ENCODE data around the gene XXYLT1.

The XXYLT1 gene

DNA sequence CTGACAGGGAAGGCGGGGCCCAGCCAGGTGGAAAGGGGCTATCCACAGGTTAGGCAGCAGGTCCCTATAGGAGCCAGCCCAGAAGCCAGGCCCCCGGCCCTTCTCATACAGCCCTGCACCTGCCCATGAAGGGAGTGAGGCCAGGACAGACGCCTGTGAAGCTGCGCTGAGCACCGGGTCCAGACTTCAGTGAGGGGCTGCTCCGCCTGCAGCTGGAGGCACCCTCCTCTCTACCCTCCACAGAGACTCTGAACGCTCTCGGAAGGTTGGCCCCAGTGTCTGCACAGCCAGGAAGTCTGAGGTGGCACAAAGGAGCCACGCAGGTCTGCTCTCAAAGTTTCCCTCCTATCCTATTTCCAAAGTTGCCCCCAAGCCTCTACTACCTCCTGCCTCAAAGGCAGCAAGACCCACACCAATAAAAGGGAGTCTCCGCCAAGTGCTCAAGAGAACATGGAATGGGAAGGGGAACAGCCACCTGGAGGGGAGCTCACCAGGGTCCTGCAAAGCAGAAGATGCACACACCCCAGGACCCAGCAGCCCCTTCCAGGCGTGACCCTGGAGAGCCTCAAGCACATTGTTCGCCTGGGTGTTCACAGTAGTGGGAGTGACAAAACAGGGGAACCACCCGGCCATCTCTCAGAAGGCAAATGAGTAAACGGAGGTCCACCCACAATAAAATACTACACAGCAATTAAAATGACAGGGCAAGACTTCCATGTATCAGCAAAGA, 19.5 kb downstream of the XXYLT1 start:
- no peak for DNase-seq (ENCODE audit: low read depth in 3 of 3, low spot score in 1 of 3)

DNA sequence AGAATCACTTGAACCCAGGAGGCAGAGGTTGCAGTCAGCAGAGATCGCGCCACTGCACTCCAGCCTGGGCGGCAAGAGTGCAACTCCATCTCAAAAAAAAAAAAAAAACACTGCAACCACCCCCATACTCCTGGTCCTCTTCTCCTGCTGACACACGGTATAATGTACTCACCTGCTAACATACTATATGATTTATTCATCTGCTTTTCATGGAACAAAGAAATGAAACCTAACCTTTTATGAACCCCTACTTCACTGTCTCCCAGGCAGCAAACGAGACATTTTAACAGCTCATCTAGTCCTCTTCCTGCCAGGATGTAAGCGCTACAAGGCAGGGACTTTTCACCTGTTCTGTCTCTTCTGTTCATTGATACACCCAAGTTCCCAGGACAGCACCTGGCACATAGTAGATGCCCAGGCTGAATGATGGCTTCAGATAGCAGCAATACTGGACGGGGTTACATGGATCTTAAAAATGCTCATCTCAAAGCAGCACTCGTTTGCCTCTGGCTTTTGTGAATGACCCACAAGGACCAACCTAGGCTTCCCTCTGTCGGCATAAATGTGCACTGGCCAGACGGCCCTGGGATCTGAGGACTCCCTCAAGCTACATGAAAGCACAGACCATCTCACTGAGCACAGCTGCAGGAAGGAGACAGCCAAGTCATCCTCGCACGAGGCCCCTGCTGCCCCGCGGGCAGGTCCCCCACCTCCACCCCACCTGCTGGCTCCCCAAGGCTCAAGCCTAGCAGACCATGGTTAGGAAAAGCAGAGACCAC, 20.3 kb downstream of the XXYLT1 start:
- no peak for DNase-seq (ENCODE audit: low read depth in 3 of 3, low spot score in 1 of 3)

DNA sequence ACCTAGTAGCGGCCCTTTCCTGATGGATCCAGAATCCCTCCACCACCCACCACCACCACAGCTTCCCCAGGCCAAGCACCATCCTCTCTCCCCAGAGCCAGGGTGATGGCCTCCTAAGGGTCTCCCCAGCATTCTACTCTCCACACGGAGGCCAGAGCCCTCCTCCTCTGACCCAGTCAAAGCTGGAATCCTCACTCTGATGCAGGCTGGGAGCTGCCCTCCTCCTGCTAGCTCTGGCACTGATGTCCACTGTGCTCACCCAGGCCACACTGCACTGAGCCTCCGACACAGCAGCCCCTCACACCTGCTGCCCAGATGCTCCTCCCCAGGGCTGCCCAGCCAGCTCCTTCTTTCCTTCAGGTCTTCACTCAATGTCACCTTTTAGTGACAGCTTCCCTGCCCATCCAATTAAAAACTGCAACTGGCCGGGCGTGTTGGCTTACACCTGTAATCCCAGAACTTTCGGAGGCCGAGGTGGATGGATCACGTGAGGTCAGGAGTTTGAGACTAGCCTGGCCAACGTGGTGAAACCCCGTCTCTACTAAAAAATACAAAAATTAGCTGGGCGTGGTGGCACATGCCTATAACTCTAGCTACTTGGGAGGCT, 21.0 kb downstream of the XXYLT1 start:
- no peak for DNase-seq (ENCODE audit: low read depth in 3 of 3, low spot score in 1 of 3)

DNA sequence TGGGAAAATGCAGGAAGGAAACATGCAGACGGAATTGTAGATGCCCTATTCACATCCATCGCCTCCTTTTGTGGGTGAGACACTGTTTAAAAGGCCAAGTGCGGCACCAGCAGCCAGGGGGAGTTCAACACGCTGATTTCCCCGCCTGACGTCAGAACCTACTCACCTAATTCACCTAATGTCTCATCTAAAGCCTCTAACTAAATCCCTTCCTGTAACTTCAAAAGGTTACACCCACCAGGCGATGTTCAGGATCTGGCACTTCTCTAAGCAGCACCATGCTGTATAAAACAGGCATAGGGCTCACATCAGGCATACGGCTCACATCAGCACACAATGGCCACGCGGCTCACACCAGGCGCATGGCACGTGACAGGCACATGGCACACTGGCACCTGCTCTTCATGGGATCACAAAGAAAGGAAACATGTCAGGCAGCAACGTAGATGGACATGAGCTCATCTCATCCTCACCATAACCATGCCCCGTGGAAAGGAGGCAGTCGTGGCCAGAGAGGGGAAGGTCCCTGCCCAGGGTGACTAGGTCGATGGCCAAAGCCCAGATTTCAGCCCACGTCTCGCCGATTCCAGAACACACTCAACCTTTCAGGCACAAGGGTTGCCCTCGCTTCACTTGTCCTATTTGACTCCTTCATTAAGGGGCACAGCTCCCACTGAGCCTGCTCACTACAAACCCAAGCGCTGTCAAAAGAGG, 21.7 kb downstream of the XXYLT1 start:
- no peak for DNase-seq (ENCODE audit: low read depth in 3 of 3, low spot score in 1 of 3)

DNA sequence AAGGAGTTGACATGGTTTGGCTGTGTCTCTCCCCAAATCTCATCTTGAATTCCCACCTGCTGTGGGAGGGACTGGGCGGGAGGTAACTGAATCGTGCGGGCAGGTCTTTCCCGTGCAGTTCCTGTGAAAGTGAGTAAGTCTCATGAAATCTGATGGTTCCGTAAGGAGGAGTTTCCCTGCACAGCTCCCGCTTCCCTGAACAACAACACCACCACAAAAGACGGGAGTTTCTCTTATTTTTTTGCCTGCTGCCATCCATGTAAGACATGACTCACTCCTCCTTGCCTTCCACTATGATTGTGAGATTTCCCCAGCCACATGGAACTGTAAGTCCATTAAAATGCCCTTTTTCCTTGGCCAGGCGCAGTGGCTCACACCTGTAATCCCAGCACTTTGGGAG, 22.7 kb downstream of the XXYLT1 start:
- DNase-seq (ENCODE audit: low read depth in 3 of 3, low spot score in 1 of 3): no peak

DNA sequence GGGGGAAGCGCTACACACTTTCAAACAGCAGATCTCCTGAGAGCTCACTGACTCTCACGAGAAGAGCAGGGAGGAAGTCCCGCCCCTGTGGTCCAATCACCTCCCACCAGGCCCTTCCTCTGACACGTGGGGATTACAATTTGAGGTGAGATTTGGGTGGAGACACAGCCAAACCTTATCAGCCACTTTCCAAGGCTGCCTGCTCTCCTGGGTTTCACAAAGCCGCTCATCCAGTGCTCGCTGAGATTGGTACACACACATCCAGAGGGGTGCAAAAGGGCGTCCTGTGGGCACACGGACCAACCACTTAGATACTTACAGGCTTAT, 23.1 kb downstream of the XXYLT1 start:
- DNase-seq (ENCODE audit: low read depth in 3 of 3, low spot score in 1 of 3): no peak

DNA sequence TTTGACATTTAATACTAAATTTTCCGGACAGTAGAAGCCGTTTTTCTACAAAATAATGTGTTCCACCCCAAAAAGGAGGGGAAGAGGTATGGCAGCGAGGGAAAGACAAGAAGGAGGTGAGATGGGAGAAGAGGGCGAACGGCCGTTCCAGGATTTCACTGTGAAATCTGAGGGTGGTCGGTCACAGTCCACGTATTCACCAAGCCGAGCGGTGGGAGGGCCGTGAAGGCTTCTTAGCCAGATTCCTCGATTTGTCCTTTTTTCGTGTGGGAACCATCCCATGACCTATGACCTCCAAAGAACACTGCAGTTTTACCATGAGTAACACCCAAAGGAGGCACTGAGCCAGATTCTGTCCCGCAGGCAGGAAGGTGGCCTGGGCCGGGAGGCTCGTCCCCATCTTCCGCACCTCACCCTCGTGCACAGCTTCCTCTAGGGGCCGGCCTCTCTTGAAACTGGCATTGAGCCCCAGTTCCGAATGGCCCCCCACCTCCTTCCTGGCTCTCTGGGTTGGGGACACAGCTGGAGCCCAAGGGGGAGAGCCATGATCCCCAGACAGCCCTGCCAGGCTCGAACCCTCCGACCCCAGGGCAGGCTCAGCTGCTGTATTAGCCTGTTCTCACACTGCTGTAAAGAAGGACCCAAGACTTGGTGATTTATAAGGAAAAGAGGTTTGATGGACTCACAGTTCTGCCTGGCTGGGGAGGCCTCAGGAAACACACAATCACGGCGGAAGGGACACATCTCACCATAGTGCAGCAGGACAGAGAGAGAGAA, 23.7 kb downstream of the XXYLT1 start:
- DNase-seq (ENCODE audit: low read depth in 3 of 3, low spot score in 1 of 3): no peak

DNA sequence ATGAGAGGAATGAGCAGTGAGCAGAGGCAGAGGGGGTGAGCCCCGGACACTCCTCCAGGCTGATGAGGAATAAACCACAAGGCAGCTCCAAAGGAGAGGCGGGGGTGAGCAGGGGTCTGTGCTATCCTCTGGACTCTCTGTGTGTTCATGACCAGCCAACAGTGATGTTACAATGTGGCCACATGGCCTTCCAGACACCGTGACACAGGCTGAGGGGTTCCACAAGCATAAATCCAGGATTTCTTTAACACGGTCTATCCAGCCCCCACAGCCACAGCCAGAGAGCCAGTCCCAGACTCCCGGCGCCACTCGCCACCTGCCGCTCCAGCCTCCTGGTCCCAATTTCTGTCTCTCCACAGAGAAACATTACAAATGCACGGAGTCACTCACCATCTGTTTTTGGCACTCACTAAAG, 24.4 kb downstream of the XXYLT1 start:
- DNase-seq (ENCODE audit: low read depth in 3 of 3, low spot score in 1 of 3): no peak

DNA sequence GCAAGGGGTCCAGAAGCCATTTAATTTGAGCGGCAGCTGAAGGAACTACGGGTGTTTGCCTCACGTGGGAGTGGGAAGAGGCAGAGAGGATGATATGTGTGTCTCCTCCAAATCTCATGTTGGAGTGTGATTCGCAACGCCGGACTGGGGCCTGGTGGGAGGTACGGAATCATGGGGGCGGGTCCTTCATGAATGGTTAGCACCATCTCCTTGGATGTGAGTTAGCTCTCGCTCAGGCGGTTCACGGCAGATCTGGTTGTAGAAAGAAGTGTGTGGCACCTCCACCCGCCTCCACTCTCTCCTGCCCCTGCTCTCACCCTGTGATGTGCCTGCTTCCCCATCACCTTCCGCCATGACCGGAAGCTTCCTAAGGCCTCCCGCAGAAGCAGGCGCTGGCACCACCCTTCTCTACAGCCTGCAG, 25.4 kb downstream of the XXYLT1 start:
- DNase-seq (ENCODE audit: low read depth in 3 of 3, low spot score in 1 of 3): no peak

DNA sequence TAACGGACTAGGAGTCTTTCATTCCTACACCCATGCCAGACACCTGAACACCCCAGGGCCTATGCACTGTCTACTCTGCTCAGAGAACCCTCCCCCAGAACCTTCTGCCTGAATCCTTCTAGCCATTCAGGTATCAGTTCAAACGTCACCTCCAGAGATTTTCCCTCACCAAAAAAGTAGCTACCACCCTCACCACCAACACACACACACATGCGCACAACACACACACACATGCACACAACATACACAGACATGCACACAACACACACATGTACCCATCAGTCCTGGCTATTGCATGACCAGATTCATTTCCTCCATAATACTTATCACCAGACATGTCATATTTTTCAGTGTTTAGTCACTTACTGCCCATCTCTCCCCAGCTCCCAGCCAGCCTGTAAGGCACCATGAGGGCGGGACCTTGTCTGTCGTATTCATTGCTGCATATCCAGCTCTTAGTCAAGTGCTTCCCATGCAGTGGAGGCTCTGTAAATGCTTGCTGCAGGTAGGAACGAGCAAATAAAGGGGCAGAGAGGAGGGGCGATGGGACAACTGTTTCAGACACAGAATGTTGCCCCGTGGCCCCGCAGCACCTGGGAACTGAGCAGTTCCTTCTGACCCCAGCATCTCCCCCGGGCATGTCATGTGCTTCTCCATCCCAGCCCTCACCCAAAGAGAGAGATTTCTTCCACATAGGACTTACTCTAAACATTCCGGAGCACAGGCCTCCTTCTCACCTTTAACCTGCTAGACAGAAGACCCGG, 29.2 kb downstream of the XXYLT1 start:
- DNase-seq (ENCODE audit: low read depth in 3 of 3, low spot score in 1 of 3): no peak

DNA sequence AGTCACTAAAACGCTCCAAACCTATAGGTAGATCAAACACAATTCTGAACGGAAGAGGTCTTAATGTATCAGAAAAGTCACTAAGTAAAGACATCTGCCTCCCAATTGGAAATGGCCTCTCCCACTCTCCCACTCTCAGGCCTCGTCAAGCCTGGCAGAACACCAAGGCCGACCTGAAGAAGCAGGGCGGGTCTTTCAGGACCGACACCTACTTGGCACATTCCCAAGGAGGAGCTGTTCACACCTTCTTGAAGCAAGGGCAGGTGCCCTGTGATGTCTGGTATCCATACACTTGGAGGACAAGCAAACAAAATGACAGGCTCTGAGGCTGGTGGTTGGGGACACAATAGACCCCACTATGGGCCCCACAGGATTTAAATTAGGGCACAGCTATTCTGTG, 30.0 kb downstream of the XXYLT1 start:
- DNase-seq (ENCODE audit: low read depth in 3 of 3, low spot score in 1 of 3): no peak

DNA sequence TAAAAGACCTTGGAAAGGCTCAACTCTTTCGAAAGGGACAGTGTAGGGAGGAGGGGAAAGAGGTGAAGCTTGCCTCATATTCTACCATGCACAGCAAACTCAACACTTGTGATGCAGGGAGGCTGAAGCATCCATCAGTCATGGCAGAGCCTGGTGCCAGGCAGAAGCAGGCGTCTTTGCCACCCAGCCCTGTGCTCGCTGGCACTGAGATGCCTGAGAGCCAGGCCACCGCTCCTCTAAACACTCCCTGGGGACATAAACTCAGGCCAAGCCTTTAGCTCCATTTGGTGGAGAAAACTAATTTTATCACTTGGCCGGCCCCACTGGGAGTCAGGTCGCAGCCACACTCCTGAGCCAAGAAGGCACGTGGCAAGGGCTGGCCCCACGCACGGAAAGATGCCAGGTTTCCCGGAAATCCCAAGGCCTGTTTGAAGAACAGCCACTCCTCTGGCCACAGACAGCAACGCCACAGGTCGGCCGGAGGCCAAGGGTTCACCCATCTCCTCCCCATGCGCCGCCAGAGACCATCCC, 30.7 kb downstream of the XXYLT1 start:
- no peak for DNase-seq (ENCODE audit: low read depth in 3 of 3, low spot score in 1 of 3)

DNA sequence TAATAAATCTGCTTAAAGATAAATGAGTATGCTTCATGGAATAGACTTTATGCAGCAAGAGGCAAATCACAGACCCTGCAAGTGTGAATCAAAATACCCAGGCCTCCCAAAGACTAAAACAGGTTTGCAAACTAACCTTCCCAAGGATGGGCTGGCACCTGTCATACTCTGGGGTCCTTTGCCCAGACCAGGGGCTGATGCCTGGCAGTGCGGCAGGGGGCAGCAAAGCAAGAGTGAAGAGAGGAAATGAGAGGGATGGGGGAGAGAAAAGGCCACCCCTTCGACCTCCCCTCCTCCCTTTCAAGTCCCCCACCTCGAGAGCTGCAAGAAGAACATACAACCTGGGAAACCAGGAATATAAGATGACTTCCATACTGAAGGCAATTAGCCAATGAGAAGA, 31.8 kb downstream of the XXYLT1 start:
- DNase-seq (ENCODE audit: low read depth in 3 of 3, low spot score in 1 of 3): no peak

DNA sequence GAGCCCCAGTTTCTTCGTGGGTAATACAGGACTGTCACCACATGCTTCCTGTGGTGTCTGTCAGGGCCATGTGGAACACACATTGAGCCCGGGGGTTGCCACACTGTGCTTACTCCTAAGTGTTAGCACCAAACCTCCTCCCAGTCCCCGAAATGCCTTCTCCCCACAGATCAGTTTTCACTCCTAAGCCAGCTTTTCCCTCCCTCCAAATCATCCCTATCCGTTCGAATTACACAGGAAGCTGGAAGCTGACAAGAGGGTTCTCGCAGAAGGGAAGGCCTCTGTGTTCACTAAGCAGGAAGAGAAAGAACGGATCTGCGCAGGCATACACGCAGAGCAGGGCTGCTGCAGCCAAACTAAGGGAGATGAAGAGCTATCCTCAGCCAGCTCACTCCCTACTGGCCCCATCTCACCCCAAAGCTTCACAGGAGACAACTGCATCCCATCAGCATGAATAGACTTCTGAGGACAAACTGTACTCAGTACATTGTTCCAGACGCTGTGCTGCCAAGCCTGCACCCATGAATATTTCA, 32.3 kb downstream of the XXYLT1 start:
- DNase-seq (ENCODE audit: low read depth in 3 of 3, low spot score in 1 of 3): no peak

DNA sequence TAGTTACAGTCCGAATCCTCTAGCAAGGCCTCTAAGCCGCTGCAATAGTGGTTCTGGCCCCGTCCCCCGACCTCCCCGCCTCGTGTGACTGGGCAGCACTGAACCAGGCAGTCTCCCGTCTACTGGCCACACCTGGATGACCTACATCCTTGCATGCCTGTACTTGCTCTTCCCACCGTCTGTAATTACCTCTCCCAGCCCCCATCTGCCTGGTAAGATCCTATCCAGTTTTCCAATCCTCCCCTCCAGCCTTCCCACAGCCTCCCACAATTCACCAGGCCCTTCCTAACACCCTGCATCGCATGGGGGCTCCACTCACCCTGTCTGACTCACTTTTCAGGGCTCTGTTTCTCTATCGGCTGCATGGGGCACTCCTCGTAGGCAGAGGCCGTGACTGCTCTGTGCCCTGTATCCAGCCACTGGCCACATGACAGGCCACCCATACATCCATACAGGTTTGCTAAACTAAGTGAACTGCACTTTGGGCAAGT, 32.8 kb downstream of the XXYLT1 start:
- no peak for DNase-seq (ENCODE audit: low read depth in 3 of 3, low spot score in 1 of 3)

DNA sequence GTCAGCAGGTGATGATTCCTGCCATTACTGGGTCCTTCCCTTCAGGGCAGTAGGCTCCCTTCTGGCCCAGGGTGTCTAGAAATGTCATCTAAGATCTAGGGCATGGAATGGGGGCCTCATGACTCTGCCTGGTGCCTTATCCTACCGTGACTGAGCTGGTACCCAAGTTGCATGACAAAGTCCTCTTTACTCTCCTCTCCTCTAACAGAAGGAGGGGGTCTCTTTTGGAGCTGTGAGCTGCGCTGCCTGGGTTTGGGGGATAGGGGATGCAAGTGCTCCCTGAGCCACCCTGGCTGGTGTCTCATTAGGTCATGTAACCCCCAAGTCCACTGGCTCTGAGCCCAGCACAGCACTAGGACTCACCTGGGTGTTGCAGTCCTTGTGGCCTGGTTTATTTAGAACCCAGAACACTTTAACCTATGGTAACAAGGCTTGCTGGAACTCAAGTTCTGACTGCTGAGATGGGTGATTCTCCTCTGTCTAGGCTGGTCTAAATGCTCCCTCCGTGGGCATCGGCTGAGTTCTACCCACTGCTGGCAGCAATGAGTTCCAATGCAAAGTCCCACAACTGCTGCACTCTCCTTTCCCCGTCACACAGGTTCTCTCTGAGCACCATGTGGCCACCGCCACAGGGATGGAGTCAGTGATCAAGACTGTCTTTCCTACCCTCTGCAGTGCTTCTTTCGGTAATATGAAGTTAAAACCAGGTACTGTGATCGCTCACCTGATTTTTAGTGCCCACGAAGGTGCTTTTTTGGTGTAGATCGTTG, 34.0 kb downstream of the XXYLT1 start:
- DNase-seq (ENCODE audit: low read depth in 3 of 3, low spot score in 1 of 3): no peak

DNA sequence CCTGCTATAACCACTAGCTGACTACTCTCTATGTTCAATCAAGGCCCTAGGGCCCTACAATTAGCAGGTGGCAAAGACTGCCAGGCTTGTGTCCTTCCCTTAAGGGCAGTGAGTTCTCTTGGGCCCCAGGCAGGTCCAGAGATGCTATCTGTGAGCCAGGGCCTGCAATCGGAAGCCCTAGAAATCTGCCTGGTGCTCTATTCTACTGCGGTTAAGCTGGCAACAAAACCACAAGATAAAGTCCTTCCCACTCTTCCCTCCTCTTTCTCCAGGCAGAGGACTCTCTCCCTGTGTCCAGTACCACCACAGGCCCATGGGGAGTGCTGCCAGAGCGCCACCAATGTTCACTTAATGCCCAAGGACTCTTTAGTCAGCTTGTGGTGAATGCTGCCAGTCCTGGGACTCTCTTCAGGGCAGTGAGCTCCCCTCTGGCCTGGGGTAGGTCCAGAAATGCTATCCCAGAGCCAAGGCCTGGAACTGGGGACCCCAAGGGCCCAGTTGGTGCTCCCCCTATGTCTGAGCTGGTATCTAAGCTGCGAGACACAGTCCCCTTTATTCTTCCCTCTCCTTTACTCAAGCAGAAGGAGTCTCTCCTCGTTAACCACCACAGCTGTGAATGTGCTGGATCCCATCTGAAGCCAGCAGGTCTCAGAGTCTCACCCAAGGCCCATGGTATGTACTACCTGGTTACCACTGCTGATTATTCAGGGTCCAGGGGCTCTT, 34.7 kb downstream of the XXYLT1 start:
- no peak for DNase-seq (ENCODE audit: low read depth in 3 of 3, low spot score in 1 of 3)

DNA sequence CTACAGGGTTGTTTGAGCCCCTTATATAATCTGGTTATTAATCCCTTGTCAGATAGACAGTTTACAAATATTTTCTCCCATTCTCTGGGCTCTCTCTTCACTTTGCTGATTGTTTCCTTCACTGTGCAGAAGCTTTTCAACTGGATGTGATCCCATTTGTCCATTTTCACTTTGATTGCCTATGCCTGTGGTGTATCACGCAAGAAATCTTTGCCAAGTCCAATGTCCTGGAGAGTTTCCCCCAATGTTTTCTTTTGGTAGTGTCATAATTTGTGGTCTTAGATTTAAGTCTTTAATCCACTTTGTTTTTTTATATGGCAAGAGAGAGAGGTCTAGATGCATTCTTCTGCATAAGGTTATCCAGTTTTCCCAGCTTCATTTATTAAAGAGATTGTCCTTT, 40.7 kb downstream of the XXYLT1 start:
- DNase-seq (ENCODE audit: low read depth in 3 of 3, low spot score in 1 of 3): no peak
